Heart right ventricle (tissue), 16 donors: ENCODE data around the gene CTXND2. TPM values are rescaled to one million over a fixed set of nuclear protein-coding genes. Genes with fewer than 3 reads are reported as not detected.

Experiments
- ATAC-seq, 8 donors: fragments of 200-7000 bp; cut with Tn5 transposase; one replicate each; pipeline ENCODE4 v1.9.1; 2020; ENCODE audit warnings: mild to moderate bottlenecking in 8 of 8, moderate library complexity in 8 of 8, moderate number of reproducible peaks in 1 of 8
- DNase-seq, 2 donors: peaks; one replicate each; pipeline ENCODE4 v3.0.0-alpha.2; 2020
- H3K27ac ChIP-seq, 10 donors: fragments of 200-600 bp; sonication (generic) in 2 of 10; one replicate each; pipeline versions ENCODE4 v1.5.0 to v1.8.0; 2020 to 2022; ENCODE audit warnings: mild to moderate bottlenecking in 3 of 10
- H3K27me3 ChIP-seq, 7 donors: fragments of 200-600 bp; one replicate each; pipeline ENCODE4 v1.8.0; 2021 to 2022; ENCODE audit warnings: mild to moderate bottlenecking in 2 of 7
- H3K36me3 ChIP-seq, 9 donors: fragments of 200-600 bp; sonication (generic) in 1 of 9; one replicate each; pipeline versions ENCODE4 v1.5.0 to v1.8.0; 2020 to 2022; ENCODE audit warnings: mild to moderate bottlenecking in 2 of 9
- H3K4me1 ChIP-seq, 9 donors: fragments of 200-600 bp; sonication (generic) in 1 of 9; one replicate each; pipeline versions ENCODE4 v1.5.0 to v1.8.0; 2020 to 2022; ENCODE audit warnings: mild to moderate bottlenecking in 4 of 9
- H3K4me3 ChIP-seq, 10 donors: fragments of 200-600 bp; sonication (generic) in 2 of 10; one replicate each; pipeline versions ENCODE4 v1.5.0 to v1.8.0; 2020 to 2022; ENCODE audit warnings: mild to moderate bottlenecking in 7 of 10, moderate library complexity in 2 of 10
- H3K9me3 ChIP-seq, 11 donors: fragments of 200-600 bp in 10 of 11; sonication (generic) in 2 of 11; one replicate each; pipeline versions ENCODE4 v1.5.0 to v1.8.0; 2013 to 2022; ENCODE audit warnings: mild to moderate bottlenecking in 2 of 11, control low read depth in 1 of 11, moderate library complexity in 1 of 11
- CTCF ChIP-seq, 9 donors: fragments of 200-600 bp; sonication (generic) in 2 of 9; IDR thresholded peaks; one replicate each; pipeline versions ENCODE4 v1.5.0 to v1.8.0; 2021 to 2022; ENCODE audit warnings: antibody characterized with exemption in 9 of 9, mild to moderate bottlenecking in 5 of 9, moderate library complexity in 1 of 9
- WGBS, 2 donors: extraction: QIAGEN DNeasy Blood & Tissue Kit; methylation state at CpG; one replicate each; pipeline ENCODE4 v1.1.7; 2013; ENCODE audit warnings: inconsistent platforms in 1 of 2; 5-methylcytosine and 5-hydroxymethylcytosine counted together
- intact Hi-C, 10 donors: fragments of 100-400 bp; cut with DNase I; formaldehyde crosslinking; loops; one replicate each; pipeline versions ENCODE4 v1.11.1 to v1.14.2; 2022
- polyA plus RNA-seq, 2 donors: library from polyadenylated mRNA; stranded (reverse); fragments of 200-250 nt; gene quantifications; one replicate each; pipeline ENCODE4 v1.2.3, GENCODE V29; 2013
- total RNA-seq, 10 donors: library from RNA; stranded (reverse); fragmentation: NEBNext Ultra II Directional in 3 of 10; extraction: Animal tissue kit (Norgen Biotek cat#: 25700) in 3 of 10; gene quantifications; one replicate each; pipeline versions ENCODE4 v1.2.1 to v1.2.4, GENCODE V29; 2021 to 2023
- donor health status: Arrhythmogenic right ventricular cardiomyopathy.
- donor health status: ischemic (EF 13 %, LVEDD 7.1; RV severe dilation, severe dysfunction).
- donor health status: healthy with polysubstance abuse.
- donor health status: DM: no; HTN: yes; CAD: no.
- donor health status: DM: no; HTN: no; CAD: no.
- donor health status: ischemic (EF 25% LVEDD 6.9; RV normal size, moderate dysfunction).
- donor health status: ischemic (EF 25% LVEDD 5.7; RV mildly dilated, moderate dysfunction).
- donor health status: healthy.
- donor health status: DM: yes; HTN: yes; CAD: no.
- donor health status: Ischemic cardiomyopathy.
- donor health status: ischemic (EF 35%, LVEDD 5.7; RV mildly dilated, moderate dysfunction).
- donor health status: nonischemic (EF 11% LVEDD 7.7; RV severe dilation, severe dysfunction).
- donor health status: DM: yes; HTN: yes; CAD: no.
- donor health status: PGD.
- donor health status: ischemic (EF 29% LVEDD 5.4; RV normal size, mild dysfunction).
- donor health status: nonischemic (EF 23%, LVEDD 6.1; RV moderate dilation, normal function).

Gene CTXND2
- total and polyA plus RNA-seq, 12 donors = not detected

GRCh38 chr1:150957666-150958065 lies 70.7 kb downstream of the CTXND2 start:
- TF ChIP-seq CTCF (IDR thresholded peaks at IDR 0.05) = no peak
- DNase-seq (no peak), ATAC-seq (no peak)
- Histone ChIP-seq H3K4me3 (no peak overlapping the region), H3K9me3 (no peaks in the 10 kb centered on the region), H3K4me1 (peaks cover 0 to under 1% (median 0%) of the 10 kb centered on the region in 9 donors), H3K27me3 (no peaks in the 10 kb centered on the region), H3K36me3 (peaks cover 0 to 100% (median 61%) of the 10 kb centered on the region in 9 donors), H3K27ac (no peak overlapping the region)
- WGBS, 2 donors = 97 to 98% methylated on average over 11 of the region's 11 CpGs
- intact Hi-C loops = no loop called here

- no peak for DNase-seq
- no peak for ATAC-seq
- Histone ChIP-seq H3K36me3 (peaks cover 0 to 100% (median 62%) of the 10 kb centered on the region in 9 donors), H3K4me3 (no peak overlapping the region), H3K9me3 (no peaks in the 10 kb centered on the region), H3K27ac (no peak overlapping the region), H3K27me3 (no peaks in the 10 kb centered on the region), H3K4me1 (peaks cover 0 to 4% (median 0%) of the 10 kb centered on the region in 9 donors)
- 96 to 97% methylated on average over 7 of the region's 7 CpGs for WGBS, 2 donors
- no peak for TF ChIP-seq CTCF (IDR thresholded peaks at IDR 0.05)
- intact Hi-C loops = no loop called here
These were observed 73.7 kb downstream of the CTXND2 start for GRCh38 chr1:150960646-150961045.

GRCh38 chr1:150961756-150962155 lies 74.8 kb downstream of the CTXND2 start:
- H3K4me3 ChIP-seq = no peak overlapping the region
- H3K9me3 ChIP-seq = no peaks in the 10 kb centered on the region
- peaks cover 0 to 100% (median 73%) of the 10 kb centered on the region in 9 donors for H3K36me3 ChIP-seq
- H3K27ac ChIP-seq = no peak overlapping the region
- ATAC-seq (no peak), DNase-seq (no peak)
- TF ChIP-seq CTCF (IDR thresholded peaks at IDR 0.05) = no peak
- H3K4me1 ChIP-seq = peaks cover 0 to 4% (median 0%) of the 10 kb centered on the region in 9 donors
- H3K27me3 ChIP-seq = no peaks in the 10 kb centered on the region
- 64 to 70% methylated on average over 4 of the region's 4 CpGs for WGBS, 2 donors
- intact Hi-C loops = no loop called here

Other genes starting within 250 kb of the CTXND2 start
- gene GOLPH3L, start 190.0 kb upstream of the CTXND2 start, total RNA-seq = 10 to 100 TPM; 10.9 to 17.8 (median 15.4) TPM
- gene GOLPH3L, start 190.0 kb upstream of the CTXND2 start, polyA plus RNA-seq = 1 to 10 TPM; 7.6 to 8.6 TPM
- under 1 TPM in 2 of 10 donors, not detected in 8; 0.23 to 0.33 TPM for gene HORMAD1, start 166.2 kb upstream of the CTXND2 start, total RNA-seq
- not detected for gene HORMAD1, start 166.2 kb upstream of the CTXND2 start, polyA plus RNA-seq
- gene CTSS, start 121.4 kb upstream of the CTXND2 start, total RNA-seq = 100 to 1,000 TPM in 1 of 10 donors, 10 to 100 TPM in 9; 11.9 to 201 (median 18.2) TPM
- gene CTSS, start 121.4 kb upstream of the CTXND2 start, polyA plus RNA-seq = 1 to 10 TPM; 6.5 to 8.7 TPM
- gene CTSK, start 78.9 kb upstream of the CTXND2 start, total RNA-seq = 10 to 100 TPM in 1 of 10 donors, 1 to 10 TPM in 9; 2.1 to 10.1 (median 6.6) TPM
- gene CTSK, start 78.9 kb upstream of the CTXND2 start, polyA plus RNA-seq = 1 to 10 TPM; 2.6 to 4.9 TPM
- gene ARNT, start 10.5 kb upstream of the CTXND2 start, total RNA-seq = 10 to 100 TPM; 30.4 to 38.3 (median 33.3) TPM
- gene ARNT, start 10.5 kb upstream of the CTXND2 start, polyA plus RNA-seq = 10 to 100 TPM; 10.4 to 16.3 TPM
- gene SETDB1, start 39.2 kb downstream of the CTXND2 start, total RNA-seq = 10 to 100 TPM; 14.5 to 23.8 (median 17.6) TPM
- gene SETDB1, start 39.2 kb downstream of the CTXND2 start, polyA plus RNA-seq = 10 to 100 TPM in 1 of 2 donors, 1 to 10 TPM in 1; 9.1 to 20.9 TPM
- gene CERS2, start 87.7 kb downstream of the CTXND2 start, total RNA-seq = 10 to 100 TPM; 56.5 to 99.4 (median 73.5) TPM
- 100 to 1,000 TPM in 1 of 2 donors, 10 to 100 TPM in 1; 79.2 to 104 TPM for gene CERS2, start 87.7 kb downstream of the CTXND2 start, polyA plus RNA-seq
- under 1 TPM in 4 of 10 donors, not detected in 6; 0.15 to 0.36 (median 0.20) TPM for gene ANXA9, start 95.2 kb downstream of the CTXND2 start, total RNA-seq
- under 1 TPM; 0.06 to 0.15 TPM for gene ANXA9, start 95.2 kb downstream of the CTXND2 start, polyA plus RNA-seq
- gene MINDY1, start 119.8 kb downstream of the CTXND2 start, total RNA-seq = 10 to 100 TPM; 40.7 to 70.6 (median 55.7) TPM
- gene MINDY1, start 119.8 kb downstream of the CTXND2 start, polyA plus RNA-seq = 10 to 100 TPM in 1 of 2 donors, 1 to 10 TPM in 1; 9.8 to 18.7 TPM
- gene PRUNE1, start 121.3 kb downstream of the CTXND2 start, total RNA-seq = 10 to 100 TPM; 37.5 to 50.1 (median 46.0) TPM
- gene PRUNE1, start 121.3 kb downstream of the CTXND2 start, polyA plus RNA-seq = 10 to 100 TPM; 11.5 to 24.4 TPM
- gene BNIPL, start 149.4 kb downstream of the CTXND2 start, total RNA-seq = under 1 TPM; 0.21 to 0.78 (median 0.32) TPM
- 1 to 10 TPM in 1 of 2 donors, under 1 TPM in 1; 0.06 to 1.8 TPM for gene BNIPL, start 149.4 kb downstream of the CTXND2 start, polyA plus RNA-seq
- gene C1orf56, start 160.6 kb downstream of the CTXND2 start, total RNA-seq = 10 to 100 TPM in 3 of 10 donors, 1 to 10 TPM in 7; 5.4 to 12.6 (median 8.0) TPM
- 1 to 10 TPM; 5.2 to 5.8 TPM for gene C1orf56, start 160.6 kb downstream of the CTXND2 start, polyA plus RNA-seq
- gene CDC42SE1, start 172.5 kb downstream of the CTXND2 start, total RNA-seq = 10 to 100 TPM; 26.1 to 45.6 (median 30.5) TPM
- gene CDC42SE1, start 172.5 kb downstream of the CTXND2 start, polyA plus RNA-seq = 10 to 100 TPM; 28.6 to 34.1 TPM
- 10 to 100 TPM in 7 of 10 donors, 1 to 10 TPM in 3; 1.4 to 57.8 (median 28.1) TPM for gene MLLT11, start 173.3 kb downstream of the CTXND2 start, total RNA-seq
- 10 to 100 TPM in 1 of 2 donors, 1 to 10 TPM in 1; 4.9 to 11.3 TPM for gene MLLT11, start 173.3 kb downstream of the CTXND2 start, polyA plus RNA-seq
- 10 to 100 TPM in 9 of 10 donors, 1 to 10 TPM in 1; 9.1 to 14.4 (median 10.6) TPM for gene GABPB2, start 183.6 kb downstream of the CTXND2 start, total RNA-seq
- 10 to 100 TPM in 1 of 2 donors, 1 to 10 TPM in 1; 3.4 to 11.4 TPM for gene GABPB2, start 183.6 kb downstream of the CTXND2 start, polyA plus RNA-seq